Right forelimb (tissue), 1 donor: ENCODE results near the gene CLCN1.

Experiments used
- DNase-seq: peaks from one replicate; pipeline ENCODE4 v3.0.0-alpha.2; 2018

CLCN1 gene

DNA sequence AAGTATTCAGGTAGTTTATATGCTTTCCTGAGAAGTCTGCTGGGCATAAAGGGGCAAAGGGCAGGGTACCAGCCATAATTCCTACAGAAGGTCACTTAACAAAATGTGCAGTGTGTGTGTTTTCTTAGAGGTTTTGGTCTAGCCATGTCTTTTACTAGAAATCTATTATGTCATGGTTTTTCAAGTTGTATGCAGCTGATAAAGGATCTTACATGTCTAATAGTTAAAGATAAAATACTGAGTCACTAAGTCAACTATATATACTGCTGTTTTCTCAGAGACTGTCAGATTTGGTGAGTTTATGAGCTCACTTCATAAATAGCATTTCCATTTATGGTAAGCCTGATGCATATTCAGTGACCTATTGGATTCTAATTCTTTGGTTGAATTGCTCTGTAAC is 20.0 kb upstream of the CLCN1 start:
- DNase-seq, result no peak

DNA sequence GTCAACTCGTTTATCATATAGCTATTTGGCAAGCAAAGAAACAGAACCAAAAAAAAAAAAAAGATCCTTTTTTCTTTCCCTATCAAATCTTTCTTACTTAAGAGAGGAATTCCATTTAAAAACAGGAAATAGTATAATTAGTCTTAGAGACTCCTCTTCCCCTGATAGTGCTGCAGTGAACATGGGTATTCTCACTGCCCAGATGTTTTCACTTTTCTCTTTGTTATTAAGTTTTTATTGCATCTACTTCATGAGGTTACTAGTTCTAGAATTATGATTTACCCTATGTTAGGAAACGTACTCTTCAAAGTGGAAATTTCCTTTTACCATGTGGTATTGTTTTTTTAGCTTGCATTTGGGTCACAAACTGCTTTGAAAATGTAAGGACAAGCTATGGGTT is 19.2 kb upstream of the CLCN1 start:
- DNase-seq, result no peak

DNA sequence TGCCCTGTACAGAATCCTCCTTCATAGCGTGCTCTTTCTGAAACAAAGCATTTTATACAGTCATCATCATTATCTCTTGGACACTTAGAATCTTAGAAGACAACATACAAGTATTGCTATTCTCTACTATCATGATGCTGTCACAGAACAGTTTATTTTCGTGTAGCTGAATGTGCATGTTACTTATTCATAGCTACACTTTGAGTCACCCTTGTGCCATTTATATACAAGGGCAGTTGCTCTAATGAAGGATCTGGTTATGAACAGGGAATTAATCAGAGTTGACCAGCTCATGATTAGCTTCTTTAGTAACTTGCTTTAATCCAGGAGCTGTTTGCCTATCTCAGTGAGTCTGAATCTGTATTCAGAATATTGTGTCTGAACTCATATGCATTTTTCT is 16.6 kb upstream of the CLCN1 start:
- DNase-seq, result no peak

DNA sequence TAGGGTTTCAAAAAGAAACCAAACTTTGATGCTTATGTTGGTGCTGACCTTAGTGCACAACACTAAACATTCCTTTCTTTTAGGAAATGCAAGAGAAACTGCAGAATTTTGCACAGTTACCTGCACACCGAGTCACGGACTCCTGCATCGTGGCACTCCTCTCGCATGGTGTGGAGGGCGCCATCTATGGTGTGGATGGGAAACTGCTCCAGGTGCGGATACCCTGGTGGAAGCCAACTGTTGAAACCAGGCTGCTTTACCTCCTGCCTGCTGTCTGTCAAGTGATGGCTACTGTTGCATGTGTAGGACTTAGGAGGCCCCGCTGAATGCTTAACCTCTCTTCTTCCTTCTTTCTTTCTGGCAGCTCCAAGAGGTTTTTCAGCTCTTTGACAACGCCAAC is 16.1 kb upstream of the CLCN1 start:
- no peak for DNase-seq

DNA sequence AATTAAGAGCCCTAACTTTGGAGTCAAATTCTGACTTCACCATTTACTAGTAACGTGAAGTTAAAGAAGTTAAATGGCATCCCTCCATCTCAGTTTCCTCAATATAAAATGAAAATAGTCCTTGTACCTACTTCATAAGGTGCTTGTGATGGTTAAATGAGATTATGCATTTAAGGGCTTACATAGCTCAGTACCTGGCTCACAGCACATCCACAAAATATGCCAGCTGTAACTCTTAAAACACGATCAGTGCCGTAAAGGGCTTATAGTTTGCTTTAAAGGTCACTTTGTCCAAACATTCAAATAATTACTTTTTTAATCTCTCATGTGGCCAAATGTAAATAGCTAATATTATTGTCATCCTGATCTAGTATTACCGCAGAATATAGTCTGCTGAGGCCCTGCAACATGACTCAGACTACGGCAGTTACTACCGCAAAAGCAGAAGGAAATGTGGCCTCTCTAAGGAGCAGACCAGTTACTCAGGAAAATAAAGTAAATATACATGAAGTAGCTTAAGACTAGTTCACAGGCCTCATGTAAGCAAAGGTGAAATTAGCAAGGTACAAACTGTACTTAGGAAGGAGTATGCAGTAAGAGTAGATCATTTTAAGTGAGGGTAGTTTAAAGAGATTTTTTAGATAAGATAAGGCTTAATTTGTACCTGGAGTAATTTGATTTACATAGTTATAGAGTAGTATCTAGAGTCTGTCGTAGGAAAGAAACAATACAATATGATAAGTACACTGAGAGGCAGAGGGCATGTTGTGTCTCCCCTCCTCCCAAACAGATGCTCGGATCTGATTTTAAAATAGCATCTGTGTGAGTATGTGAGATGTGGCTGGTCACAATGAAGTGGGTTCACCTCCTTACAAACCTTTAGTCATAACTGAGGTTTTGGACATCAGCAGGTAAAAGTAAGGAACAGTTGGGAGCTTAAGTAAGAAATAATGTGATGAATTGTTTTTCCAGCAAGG is 14.7 kb upstream of the CLCN1 start:
- no peak for DNase-seq

DNA sequence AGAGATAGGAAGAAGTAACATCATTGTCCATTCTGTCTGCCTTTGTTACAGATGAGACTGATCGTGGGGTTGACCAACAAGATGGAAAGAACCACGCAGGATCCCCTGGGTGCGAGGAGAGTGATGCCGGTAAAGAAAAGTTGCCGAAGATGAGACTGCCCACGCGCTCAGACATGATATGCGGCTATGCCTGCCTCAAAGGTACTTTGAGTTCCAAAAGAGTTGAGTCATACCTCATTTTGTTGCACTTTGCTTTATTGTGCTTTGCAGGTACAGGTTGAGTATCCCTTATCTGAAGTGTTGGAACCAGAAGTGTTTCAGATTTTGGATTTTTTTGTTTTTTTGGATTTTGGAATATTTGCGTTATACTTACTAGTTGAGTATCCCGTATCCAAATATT is 12.2 kb upstream of the CLCN1 start:
- no peak for DNase-seq

DNA sequence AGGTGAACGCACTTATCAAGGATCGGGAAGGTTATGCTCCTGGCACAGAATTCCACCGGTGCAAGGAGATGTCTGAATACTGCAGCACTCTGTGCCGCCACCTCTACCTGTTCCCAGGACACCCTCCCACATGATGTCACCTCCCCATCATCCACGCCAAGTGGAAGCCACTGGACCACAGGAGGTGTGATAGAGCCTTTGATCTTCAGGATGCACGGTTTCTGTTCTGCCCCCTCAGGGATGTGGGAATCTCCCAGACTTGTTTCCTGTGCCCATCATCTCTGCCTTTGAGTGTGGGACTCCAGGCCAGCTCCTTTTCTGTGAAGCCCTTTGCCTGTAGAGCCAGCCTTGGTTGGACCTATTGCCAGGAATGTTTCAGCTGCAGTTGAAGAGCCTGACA is 11.0 kb upstream of the CLCN1 start:
- DNase-seq, result no peak

DNA sequence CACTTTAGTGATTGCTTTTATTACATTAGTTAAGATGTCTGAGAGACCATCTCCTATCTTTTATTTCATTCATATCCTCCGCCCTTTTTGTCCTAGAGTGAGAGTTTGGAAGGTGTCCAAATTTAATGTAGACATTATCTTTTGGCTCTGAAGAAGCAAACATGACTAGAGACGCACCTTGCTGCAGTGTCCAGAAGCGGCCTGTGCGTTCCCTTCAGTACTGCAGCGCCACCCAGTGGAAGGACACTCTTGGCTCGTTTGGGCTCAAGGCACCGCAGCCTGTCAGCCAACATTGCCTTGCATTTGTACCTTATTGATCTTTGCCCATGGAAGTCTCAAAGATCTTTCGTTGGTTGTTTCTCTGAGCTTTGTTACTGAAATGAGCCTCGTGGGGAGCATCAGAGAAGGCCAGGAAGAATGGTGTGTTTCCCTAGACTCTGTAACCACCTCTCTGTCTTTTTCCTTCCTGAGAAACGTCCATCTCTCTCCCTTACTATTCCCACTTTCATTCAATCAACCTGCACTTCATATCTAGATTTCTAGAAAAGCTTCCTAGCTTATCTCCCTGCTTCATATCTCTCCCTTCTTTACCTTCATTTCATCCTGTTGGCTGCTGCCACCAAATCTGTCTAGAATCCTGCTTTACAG is 10.4 kb upstream of the CLCN1 start:
- DNase-seq, result no peak

DNA sequence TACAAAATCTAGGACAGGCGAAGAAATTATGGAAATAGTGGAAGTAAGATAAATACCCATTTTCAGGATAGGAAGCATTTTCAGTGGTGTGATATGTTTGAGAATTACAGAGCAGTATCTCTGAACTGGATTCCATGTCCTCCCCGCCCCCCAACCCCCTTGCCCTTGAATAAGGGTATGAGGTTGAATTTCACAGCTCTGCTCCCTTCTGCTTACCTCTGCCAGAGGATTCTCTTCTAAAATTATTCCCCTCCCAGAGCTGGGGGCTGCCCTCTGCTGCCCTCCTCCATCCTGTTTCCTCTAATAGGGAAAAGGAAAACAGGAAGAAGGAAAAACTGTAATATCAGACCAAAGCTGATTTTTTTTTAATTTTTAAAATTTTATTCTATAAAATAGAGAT is 7.3 kb upstream of the CLCN1 start:
- DNase-seq, result no peak

DNA sequence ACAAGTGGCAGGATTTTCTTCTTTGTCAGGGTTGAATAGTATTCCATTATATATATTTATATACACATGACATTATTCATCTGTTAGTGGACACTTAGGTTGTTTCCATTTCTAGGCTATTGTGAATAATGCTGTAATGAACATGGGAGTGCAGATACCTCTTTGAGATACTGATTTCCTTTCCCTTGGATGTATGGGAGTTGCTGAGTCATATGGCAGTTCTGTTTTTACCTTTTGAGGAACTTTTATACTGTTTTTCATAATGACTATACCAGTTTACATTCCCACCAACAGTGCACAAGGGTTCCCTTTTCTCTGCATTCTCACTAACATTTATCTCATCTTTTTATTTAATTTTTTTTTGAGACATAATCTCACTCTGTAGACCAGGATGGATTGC is 1.8 kb upstream of the CLCN1 start:
- no peak for DNase-seq

DNA sequence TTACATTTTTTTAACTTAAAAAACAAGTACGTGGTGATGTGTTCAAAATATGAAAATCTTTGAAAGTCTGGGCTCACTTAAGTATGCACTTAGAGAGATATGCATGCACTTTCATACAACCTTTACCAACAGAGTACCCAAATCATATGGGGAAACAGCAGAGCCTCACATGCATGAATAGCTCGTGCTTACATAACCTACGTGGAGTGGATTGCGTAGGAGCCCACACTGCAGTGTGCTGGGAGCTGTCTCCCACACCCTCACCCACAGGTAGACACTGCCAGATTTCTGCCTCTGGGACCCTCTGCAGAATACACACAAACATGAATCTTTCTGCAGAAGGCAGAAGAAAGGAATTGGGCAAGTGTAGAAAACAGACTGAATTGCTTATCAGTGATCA is 581 bp downstream of the CLCN1 start:
- DNase-seq, result no peak

DNA sequence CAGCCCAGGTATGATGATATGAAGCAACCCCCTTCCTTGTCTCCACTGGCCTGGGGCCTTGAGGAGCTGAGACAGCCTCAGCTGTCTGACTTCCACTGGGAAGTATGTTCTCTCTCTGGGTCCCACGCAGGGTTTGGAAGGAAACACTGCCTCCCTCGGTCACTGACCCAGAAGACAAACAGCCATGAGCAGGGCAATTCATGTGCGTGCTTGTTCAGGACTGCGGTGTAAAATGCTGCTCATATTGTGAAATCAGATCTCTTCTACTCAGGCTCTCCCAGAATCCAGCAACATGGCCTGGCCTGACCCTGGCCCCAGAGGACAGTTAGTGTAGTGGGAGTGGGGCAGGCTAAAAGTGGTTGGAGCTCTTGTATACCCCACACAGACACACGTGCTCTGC is 2.8 kb downstream of the CLCN1 start:
- no peak for DNase-seq

DNA sequence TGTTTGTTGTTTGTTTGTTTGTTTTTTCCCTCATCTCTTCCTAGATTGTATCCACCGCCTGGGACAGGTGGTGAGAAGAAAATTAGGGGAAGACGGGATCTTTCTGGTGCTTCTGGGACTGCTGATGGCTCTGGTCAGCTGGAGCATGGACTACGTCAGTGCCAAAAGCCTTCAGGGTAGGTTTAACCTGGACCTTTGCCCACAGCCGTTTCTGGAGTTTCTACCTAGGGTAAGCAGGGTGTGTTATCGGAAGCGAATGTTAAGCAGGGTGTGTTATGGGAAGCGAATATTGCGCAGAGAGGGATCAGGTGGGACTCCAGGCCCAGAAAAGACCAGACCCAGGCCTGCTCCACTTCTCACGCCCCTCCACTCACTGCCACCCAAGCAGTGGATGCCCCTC is 4.7 kb downstream of the CLCN1 start:
- no peak for DNase-seq

DNA sequence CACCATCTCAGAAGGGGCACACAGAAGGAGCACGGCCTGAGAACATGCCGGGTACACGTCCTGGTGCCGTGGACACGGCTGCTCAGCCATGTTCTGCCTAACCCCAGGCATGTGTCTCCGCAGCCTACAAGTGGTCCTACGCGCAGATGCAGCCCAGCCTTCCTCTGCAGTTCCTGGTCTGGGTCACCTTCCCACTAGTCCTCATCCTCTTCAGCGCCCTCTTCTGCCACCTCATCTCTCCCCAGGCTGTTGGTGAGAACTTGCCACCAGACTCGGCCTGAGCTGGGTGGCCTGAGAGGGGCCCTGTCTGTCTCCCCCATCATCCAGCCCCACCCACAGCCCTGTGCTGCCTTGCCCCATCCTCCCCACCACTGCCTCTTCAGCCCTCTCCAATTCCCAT is 5.3 kb downstream of the CLCN1 start:
- no peak for DNase-seq

DNA sequence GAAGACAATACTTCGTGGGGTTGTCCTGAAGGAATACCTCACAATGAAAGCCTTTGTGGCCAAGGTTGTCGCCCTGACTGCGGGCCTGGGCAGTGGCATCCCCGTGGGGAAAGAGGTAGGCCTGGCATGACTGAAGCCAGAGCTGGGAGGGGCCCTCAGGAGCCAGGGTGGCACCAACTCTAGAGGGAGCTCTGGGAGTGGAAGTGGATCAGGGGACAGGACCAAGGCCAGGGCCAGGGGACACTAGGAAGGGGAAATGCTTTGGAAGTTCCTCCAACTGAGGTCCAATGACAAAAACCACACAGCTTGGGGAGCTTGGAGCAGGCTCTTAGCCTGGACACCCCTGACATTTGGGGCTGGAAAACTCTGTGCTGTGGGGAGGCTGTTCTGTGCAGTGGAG is 5.8 kb downstream of the CLCN1 start:
- DNase-seq, result no peak

DNA sequence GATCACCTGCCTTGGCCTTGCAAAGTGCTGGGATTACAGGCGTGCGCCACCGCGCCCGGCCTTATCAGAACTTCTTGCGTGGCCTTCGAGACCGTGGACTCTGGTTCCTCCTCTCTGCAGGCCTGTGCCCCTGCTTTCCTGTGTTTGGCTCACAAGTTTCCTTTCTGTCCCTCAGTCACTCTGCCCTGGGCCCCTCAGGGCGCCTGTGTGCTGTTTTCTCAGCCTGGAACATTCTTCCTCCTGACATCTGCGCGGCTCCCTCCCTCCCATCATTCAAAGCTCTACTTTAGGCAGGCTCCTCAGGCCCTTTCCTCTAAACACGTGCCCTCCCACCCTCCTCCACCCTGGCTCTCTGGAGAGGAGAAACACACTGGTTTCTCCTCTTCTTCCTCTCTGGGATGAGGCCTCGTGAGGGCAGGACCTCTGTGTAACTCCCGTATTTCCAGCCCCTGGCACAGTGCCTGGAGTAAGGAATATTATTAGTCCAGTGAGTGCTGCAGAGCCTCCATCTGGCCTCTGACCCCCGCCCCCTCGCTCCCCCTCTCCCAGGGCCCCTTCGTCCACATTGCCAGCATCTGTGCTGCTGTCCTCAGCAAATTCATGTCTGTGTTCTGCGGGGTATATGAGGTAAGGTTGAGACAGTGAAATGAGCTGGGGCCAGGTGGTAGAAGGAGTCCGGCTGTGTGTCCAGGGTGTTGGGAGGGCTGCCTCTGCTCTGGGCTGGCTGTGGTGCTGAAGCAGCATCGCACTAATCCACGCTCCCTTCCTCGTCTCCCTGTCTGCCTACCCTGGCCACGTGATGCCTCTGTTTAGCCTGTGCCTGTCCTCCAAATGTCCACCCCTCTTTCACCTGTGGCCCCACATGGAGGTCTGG is 7.1 kb downstream of the CLCN1 start:
- no peak for DNase-seq

DNA sequence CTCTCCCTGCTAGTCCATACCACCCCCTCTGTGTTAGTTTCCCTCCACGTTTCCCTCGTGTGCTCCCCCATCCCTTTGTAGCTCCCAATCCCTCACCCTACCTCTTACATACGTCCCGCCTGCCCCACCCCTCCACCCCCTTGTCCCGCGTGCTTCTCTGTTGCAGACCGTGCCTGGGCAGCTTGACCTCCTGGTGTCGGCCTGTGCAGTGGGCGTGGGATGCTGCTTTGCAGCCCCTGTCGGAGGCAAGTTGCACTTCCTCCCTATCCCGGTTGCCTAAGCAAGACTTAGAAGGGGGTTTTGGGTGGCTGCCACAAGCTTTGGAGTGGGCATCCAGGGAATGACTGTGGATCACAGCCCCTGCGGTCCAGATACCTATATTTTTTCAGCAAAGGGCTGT is 7.7 kb downstream of the CLCN1 start:
- DNase-seq, result no peak

DNA sequence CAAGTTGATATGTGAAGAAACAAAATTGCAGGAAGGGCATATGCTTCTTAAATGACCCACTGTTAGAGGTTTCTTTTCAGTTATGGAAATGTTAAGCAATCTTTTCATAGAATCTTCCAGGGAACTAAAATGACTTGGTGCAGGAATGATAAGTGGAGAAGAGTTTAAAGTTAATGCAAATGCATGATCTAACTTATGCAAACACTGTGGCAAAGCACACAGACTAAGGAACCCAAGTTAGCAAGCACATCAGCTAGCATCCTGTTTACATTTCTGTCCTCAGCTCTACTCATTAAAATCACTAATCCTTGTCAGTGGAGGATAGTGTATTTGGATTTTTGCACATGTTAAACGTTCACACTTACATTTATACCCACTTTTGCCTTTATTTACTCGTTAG is 9.3 kb downstream of the CLCN1 start:
- no peak for DNase-seq

DNA sequence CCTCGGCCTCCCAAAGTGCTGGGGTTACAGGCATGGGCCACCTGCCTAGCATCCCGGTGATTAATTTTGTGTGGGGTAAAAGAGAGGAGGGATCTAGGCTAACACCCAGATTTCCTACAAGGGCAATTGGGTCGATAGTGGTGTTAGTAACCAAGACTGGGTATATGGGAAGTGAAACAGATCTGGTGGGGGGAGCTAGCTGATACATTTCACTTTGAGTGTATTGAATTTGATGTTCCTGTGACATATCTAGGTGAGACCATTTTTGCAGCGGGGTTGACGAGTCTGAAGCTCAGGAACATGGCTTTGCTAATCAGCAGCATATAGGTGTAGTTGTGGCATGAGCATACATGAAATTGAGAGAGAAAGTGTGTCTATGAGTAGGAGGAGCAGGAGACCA is 12.0 kb downstream of the CLCN1 start:
- DNase-seq, result no peak

DNA sequence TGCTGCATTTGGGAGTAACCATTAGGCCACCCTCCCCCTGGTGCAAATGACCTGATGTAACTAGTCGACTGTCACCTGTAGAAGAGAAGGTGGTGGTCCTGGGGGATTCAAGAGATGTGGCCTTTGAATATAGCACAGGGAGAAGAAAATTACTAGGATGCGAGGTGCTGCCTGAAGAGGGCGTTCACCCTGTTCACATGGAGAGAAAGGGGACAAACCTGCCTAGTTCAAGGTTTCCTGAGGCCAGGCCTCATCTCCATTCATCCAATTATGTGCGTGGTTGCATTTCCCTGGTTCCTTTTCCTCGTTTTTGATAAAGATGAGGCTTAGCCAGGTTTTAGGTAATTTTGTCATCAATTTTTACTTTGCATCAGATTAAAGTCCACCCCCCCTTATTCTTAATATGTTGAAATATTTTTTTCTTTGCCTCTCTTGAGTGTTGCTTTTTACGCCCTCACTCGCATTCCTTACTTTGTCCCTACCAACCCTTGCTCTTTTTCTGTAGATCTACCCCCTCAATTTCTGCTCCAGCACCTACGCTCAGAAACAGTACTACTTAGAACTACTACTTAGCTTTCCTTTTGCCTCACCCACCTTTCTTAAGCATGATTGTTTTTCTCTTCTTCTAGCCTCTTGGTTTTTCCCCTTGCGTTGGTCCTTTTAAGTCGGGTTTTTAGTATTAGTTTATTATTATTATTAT is 13.7 kb downstream of the CLCN1 start:
- no peak for DNase-seq

DNA sequence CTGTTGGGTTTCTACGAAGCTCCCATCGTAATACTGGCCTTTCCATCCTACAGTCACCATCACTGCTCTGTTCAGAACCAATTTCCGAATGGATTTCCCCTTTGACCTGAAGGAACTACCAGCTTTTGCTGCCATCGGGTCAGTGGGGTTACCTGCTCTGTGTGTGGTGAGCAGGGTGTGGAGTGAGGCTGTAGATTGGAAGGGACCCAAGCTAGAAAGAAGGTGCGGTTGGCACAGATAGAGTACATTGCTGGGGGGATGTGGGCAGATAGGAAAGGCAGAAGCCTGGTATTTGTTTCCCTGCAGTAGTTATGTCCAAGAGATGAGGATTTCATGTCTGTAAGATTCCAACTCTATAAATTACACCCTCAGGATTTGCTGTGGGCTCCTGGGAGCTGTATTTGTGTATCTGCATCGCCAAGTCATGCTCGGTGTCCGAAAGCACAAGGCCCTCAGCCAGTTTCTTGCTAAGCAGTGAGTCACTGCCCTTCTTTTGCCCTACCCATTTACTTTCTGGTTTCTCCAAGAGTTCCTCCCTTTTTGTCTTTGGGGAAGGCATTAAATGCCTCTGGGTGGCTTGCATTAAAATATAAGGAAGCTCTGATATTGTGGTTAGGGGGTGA is 15.4 kb downstream of the CLCN1 start:
- DNase-seq, result no peak

DNA sequence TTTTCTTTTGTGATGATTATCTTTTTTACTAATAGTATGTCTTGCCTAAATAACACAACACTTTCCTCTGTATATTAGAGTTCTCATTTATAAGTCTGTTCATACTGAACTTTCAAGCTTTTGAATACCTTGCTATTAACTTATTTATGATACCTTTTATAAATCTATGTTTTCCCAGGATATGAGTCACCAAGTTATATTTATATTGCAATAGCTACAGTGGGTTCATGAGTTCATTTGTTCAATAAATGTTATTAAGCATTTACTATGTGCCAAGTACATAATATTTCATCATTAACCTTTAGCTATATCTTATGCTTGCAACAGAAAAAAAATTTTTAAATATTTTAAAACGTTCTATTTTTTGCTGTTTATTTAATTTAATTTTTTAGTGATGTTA is 18.3 kb downstream of the CLCN1 start:
- no peak for DNase-seq
